Effector memory CD8-positive, alpha-beta T cell (primary cell): Measurements from ENCODE around the gene PAPSS1.

Source experiments
- ATAC-seq: fragments of 150-1000 bp; cut with Tn5 transposase; replicated peaks from 2 replicates; pipeline ENCODE4 v1.10.0; 2021; ENCODE audit warnings: mild to moderate bottlenecking, moderate library complexity
- DNase-seq, 3 experiments: peaks; one replicate each; pipeline ENCODE4 v3.0.0; 2021
- H3K27ac Mint-ChIP-seq, 2 donors: one replicate each; pipeline ENCODE4 v1.8.0; 2022; ENCODE audit warnings: mild to moderate bottlenecking in 2 of 2, mixed read lengths in 2 of 2, moderate library complexity in 2 of 2
- H3K27me3 Mint-ChIP-seq, 2 donors: one replicate each; pipeline ENCODE4 v1.8.0; 2022; ENCODE audit warnings: mixed read lengths in 2 of 2
- H3K36me3 Mint-ChIP-seq: one replicate; pipeline ENCODE4 v1.8.0; 2022; ENCODE audit warnings: mild to moderate bottlenecking, moderate library complexity, mixed read lengths; ENCODE audit not compliant: insufficient read depth
- H3K4me1 Mint-ChIP-seq, 2 donors: one replicate each; pipeline ENCODE4 v1.8.0; 2022; ENCODE audit warnings: low read depth in 2 of 2, mixed read lengths in 2 of 2
- H3K4me3 Mint-ChIP-seq, 2 donors: one replicate each; pipeline ENCODE4 v1.8.0; 2022; ENCODE audit warnings: mild to moderate bottlenecking in 2 of 2, mixed read lengths in 2 of 2, moderate library complexity in 2 of 2
- H3K9me3 Mint-ChIP-seq, 2 donors: one replicate each; pipeline ENCODE4 v1.8.0; 2022; ENCODE audit warnings: mixed read lengths in 2 of 2

PAPSS1 gene

DNA sequence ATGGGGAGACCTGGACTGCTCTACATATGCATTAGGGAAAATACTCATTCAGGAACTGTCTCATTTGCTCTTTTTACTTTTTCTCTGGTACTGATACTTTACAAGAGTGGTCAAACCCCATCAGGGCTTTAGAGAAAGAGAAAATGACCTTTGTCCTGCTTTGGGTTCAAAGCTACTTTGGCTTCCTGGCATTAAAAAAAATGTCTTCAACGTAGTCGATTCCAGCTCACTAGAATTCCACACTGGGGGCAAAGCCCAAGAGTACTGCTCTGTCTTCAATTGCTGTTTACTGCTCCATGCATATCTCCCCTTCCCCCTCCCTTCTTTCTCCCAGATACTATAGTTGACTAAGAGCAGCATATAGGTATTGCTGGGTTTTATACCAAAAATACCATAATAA, 98.0 kb downstream of the PAPSS1 start:
- H3K9me3 Mint-ChIP-seq: peaks cover 5 to 7% of the 10 kb centered on the region in 2 donors
- DNase-seq (no peak), ATAC-seq (no peak)
- H3K27ac Mint-ChIP-seq: no peak overlapping the region
- H3K4me3 Mint-ChIP-seq: no peak overlapping the region
- H3K36me3 Mint-ChIP-seq: peaks cover 3% of the 10 kb centered on the region
- no peaks in the 10 kb centered on the region for H3K27me3 Mint-ChIP-seq
- H3K4me1 Mint-ChIP-seq: peaks cover 6 to 13% of the 10 kb centered on the region in 2 donors

GRCh38 chr4:107619731-107620130, 100.3 kb downstream of the PAPSS1 start:
- H3K9me3 Mint-ChIP-seq: peaks cover 5 to 7% of the 10 kb centered on the region in 2 donors
- ATAC-seq (no peak), DNase-seq (no peak)
- no peak overlapping the region for H3K4me3 Mint-ChIP-seq
- H3K36me3 Mint-ChIP-seq: no peaks in the 10 kb centered on the region
- no peaks in the 10 kb centered on the region for H3K27me3 Mint-ChIP-seq
- peaks cover 7 to 15% of the 10 kb centered on the region in 2 donors for H3K4me1 Mint-ChIP-seq
- H3K27ac Mint-ChIP-seq: no peak overlapping the region

DNA sequence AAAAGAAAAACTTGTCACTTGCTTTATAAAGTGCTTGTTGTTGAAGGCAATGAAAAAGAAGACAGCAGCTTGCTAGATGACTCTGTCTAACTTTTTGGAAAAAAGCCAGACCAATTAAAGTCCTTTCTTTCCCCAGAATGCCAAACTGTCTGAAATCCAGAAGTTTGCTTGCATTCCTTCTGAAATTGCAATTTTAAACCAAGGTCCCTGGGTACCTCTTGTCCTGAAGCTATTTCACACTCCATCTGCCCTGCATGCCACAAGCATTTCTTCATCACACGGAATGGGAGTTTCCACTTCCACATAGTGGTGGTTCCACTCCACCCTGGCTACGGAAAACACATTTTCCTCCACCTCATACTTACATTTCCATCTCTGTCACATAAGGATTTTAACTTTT, 101.0 kb downstream of the PAPSS1 start:
- DNase-seq: no peak
- H3K4me3 Mint-ChIP-seq: no peak overlapping the region
- H3K9me3 Mint-ChIP-seq: peaks cover 5% of the 10 kb centered on the region in 2 donors

GRCh38 chr4:107618656-107619055, 101.4 kb downstream of the PAPSS1 start:
- Mint-ChIP-seq H3K4me1 (peaks cover 3 to 13% of the 10 kb centered on the region in 2 donors), H3K9me3 (peaks cover under 1% of the 10 kb centered on the region in 2 donors), H3K36me3 (no peaks in the 10 kb centered on the region), H3K27ac (peak overlapping the region in 1 of 2 donors; percentile 3), H3K4me3 (no peak overlapping the region), H3K27me3 (no peaks in the 10 kb centered on the region)
- no peak for ATAC-seq
- DNase-seq: no peak

More for the DNA sequence above, 101.0 kb downstream of the PAPSS1 start:
- Mint-ChIP-seq H3K36me3 (no peaks in the 10 kb centered on the region), H3K4me1 (peaks cover 6 to 13% of the 10 kb centered on the region in 2 donors), H3K27ac (no peak overlapping the region), H3K27me3 (no peaks in the 10 kb centered on the region)
- ATAC-seq: no peak

- no peak overlapping the region for H3K27ac Mint-ChIP-seq
- H3K27me3 Mint-ChIP-seq: no peaks in the 10 kb centered on the region
- no peak overlapping the region for H3K4me3 Mint-ChIP-seq
- H3K36me3 Mint-ChIP-seq: peaks cover 3% of the 10 kb centered on the region
- ATAC-seq (no peak), DNase-seq (no peak)
- H3K4me1 Mint-ChIP-seq: peaks cover 3 to 13% of the 10 kb centered on the region in 2 donors
- no peaks in the 10 kb centered on the region for H3K9me3 Mint-ChIP-seq
Measured at GRCh38 chr4:107616838-107617389, 103.1 kb downstream of the PAPSS1 start.

- DNase-seq: no peak
- H3K4me3 Mint-ChIP-seq: no peak overlapping the region
- ATAC-seq: no peak
- H3K27me3 Mint-ChIP-seq: no peaks in the 10 kb centered on the region
- H3K36me3 Mint-ChIP-seq: peaks cover 3% of the 10 kb centered on the region
- H3K4me1 Mint-ChIP-seq: peaks cover 3 to 13% of the 10 kb centered on the region in 2 donors
- H3K9me3 Mint-ChIP-seq: no peaks in the 10 kb centered on the region
- H3K27ac Mint-ChIP-seq: no peak overlapping the region
Measured at GRCh38 chr4:107615809-107616208, 104.2 kb downstream of the PAPSS1 start.

DNA sequence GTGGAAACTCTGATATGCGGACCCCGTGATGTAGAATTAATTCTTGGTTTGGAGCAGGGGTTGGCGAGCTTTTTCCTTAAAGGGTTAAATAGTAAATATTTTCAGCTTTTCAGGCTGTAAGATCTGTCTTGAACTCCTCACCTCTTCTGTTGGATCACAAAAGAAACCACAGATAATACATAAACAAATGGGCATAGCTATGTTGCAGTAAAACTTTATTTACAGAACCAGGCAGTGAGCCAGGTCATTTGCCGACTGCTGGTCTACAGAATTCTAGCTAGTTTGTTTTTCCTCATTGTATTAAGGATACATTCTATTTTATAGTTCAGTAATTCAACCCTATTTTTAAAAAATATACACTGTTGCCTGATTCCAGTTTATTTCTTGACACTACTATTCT, 116.6 kb downstream of the PAPSS1 start:
- H3K36me3 Mint-ChIP-seq: no peaks in the 10 kb centered on the region
- H3K4me1 Mint-ChIP-seq: no peaks in the 10 kb centered on the region
- no peak for DNase-seq
- no peaks in the 10 kb centered on the region for H3K9me3 Mint-ChIP-seq
- H3K27me3 Mint-ChIP-seq: peaks cover 0 to 7% of the 10 kb centered on the region in 2 donors
- ATAC-seq: no peak
- H3K4me3 Mint-ChIP-seq: no peak overlapping the region
- no peak overlapping the region for H3K27ac Mint-ChIP-seq

DNA sequence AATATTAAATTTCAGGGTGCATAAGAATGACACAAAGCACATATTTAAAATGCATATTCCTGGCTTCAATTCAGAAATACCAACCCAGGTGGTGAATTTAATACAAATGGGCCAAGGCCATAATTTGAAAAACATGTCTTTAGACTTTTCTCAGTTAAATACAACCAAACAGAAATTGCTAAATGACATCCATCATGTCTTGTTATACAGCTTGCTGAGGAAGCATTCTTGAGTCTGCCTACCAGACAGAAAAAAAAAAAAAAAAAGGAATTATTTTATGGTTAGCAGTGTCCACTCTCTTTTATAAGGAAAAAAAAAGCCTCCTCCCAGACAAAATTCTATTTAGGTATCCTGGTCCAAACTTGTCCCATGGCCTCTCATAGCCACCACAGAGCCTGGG, 119.1 kb downstream of the PAPSS1 start:
- Mint-ChIP-seq H3K27me3 (peaks cover 0 to 24% of the 10 kb centered on the region in 2 donors), H3K4me3 (no peak overlapping the region), H3K27ac (no peak overlapping the region), H3K36me3 (no peaks in the 10 kb centered on the region), H3K9me3 (no peaks in the 10 kb centered on the region), H3K4me1 (no peaks in the 10 kb centered on the region)
- ATAC-seq (no peak), DNase-seq (no peak)

DNA sequence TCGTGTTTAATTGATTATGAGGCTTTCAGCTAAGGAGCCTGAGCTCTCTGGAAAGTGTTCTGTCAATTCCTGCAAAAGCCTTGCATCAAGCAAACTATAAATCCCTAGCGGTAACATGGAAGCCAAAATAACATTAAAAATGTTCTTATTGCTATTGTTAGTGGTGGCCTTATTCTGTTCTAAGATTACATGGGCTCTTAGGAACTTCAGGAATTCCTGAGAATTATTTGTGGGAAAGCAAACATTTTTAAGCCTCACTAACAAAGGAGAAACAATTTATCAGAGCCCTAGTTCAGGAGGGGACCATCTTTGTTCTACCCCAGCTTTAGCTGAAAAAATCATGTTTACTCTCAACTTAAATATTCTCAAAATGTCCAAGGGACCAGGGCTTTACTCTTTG, 119.6 kb downstream of the PAPSS1 start:
- Mint-ChIP-seq H3K4me3 (no peak overlapping the region), H3K9me3 (no peaks in the 10 kb centered on the region), H3K36me3 (no peaks in the 10 kb centered on the region), H3K27ac (no peak overlapping the region), H3K4me1 (no peaks in the 10 kb centered on the region), H3K27me3 (peaks cover 0 to 24% of the 10 kb centered on the region in 2 donors)
- no peak for DNase-seq
- no peak for ATAC-seq

- DNase-seq (no peak), ATAC-seq (no peak)
- Mint-ChIP-seq H3K27me3 (peaks cover 0 to 24% of the 10 kb centered on the region in 2 donors), H3K36me3 (no peaks in the 10 kb centered on the region), H3K4me3 (no peak overlapping the region), H3K9me3 (no peaks in the 10 kb centered on the region), H3K4me1 (no peaks in the 10 kb centered on the region), H3K27ac (no peak overlapping the region)
Measured at GRCh38 chr4:107599841-107600240, 120.2 kb downstream of the PAPSS1 start.

DNA sequence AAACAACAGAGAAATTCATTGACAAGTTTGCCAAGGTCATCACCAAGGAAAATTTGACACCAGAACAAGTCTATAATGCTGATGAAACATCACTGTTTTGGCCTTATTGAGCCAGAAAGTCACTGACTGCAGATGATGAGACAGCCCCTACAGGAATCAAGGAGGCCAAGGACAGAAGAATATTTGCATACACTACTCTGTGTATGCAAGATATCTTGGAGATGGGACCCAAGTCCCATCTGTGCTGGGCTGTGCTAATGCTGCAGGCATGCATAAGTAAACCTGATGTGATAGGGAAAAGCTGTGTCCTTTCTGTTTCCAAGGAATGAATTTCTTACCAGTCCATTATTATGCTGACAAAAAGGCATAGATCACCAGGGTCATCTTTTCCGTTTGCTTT, 126.8 kb downstream of the PAPSS1 start:
- Mint-ChIP-seq H3K27ac (no peak overlapping the region), H3K36me3 (no peaks in the 10 kb centered on the region), H3K4me3 (no peak overlapping the region), H3K4me1 (no peaks in the 10 kb centered on the region), H3K27me3 (peaks cover 0 to 15% of the 10 kb centered on the region in 2 donors), H3K9me3 (peaks cover 0 to 2% of the 10 kb centered on the region in 2 donors)
- DNase-seq: no peak
- no peak for ATAC-seq

GRCh38 chr4:107592519-107592918, 127.5 kb downstream of the PAPSS1 start:
- H3K27ac Mint-ChIP-seq: no peak overlapping the region
- no peaks in the 10 kb centered on the region for H3K36me3 Mint-ChIP-seq
- H3K9me3 Mint-ChIP-seq: peaks cover 0 to 2% of the 10 kb centered on the region in 2 donors
- no peak overlapping the region for H3K4me3 Mint-ChIP-seq
- no peaks in the 10 kb centered on the region for H3K4me1 Mint-ChIP-seq
- DNase-seq (no peak), ATAC-seq (no peak)
- peaks cover 0 to 8% of the 10 kb centered on the region in 2 donors for H3K27me3 Mint-ChIP-seq

DNA sequence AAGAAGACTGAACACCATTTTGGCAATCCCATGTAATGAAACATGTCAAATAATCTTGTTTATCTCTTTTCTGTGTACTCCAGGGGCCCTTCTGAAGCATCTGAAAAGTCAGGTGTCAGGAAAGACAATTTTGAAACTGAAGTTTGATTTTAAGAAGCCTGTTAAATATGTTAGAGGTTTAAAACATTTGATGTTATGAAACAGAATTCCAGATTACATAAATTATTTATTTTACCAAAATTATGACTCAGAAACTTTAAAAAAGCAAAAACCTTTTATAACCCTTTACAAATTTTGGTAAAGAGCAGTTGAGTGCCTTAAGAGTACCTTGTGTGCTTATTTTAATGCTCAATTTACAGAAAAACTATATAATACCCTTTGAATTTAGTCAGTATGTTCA, 130.8 kb downstream of the PAPSS1 start:
- Mint-ChIP-seq H3K4me3 (no peak overlapping the region), H3K27me3 (no peaks in the 10 kb centered on the region), H3K4me1 (no peaks in the 10 kb centered on the region), H3K9me3 (peaks cover 0 to 2% of the 10 kb centered on the region in 2 donors), H3K27ac (no peak overlapping the region), H3K36me3 (no peaks in the 10 kb centered on the region)
- no peak for ATAC-seq
- no peak for DNase-seq

DNA sequence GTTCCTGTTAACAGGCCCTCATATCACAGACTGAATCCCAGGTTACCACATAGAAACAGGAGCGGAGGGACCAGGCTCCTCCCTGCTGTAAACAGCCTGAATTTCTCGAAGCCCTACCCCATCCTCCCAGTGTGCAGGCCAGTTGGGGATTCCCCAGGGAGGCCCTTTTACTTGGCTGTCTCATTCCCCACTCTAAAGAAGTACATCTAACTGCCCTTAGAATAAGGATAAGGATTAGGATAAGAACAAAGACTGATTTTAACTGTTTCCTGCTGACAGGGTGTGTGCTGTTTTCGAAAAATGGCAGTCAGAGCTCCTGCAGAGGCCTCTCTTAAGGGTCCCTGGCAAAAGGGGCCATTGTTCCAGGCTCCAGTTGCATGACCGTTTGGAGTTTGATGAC, 133.7 kb downstream of the PAPSS1 start:
- Mint-ChIP-seq H3K4me3 (no peak overlapping the region), H3K9me3 (peaks cover 0 to 3% of the 10 kb centered on the region in 2 donors), H3K36me3 (no peaks in the 10 kb centered on the region), H3K4me1 (no peaks in the 10 kb centered on the region), H3K27ac (no peak overlapping the region), H3K27me3 (peaks cover 0 to 6% of the 10 kb centered on the region in 2 donors)
- DNase-seq (no peak), ATAC-seq (no peak)
